CD4-positive, alpha-beta T cell (primary cell): ENCODE results near the gene ZNF605. TPM values are rescaled to one million over a fixed set of nuclear protein-coding genes. Genes with fewer than 3 reads are reported as not detected.

Experiments
- ATAC-seq: fragments of 200-7000 bp; cut with Tn5 transposase; one replicate; pipeline ENCODE4 v1.10.0; 2022; ENCODE audit warnings: mild to moderate bottlenecking; ENCODE audit not compliant: poor library complexity
- CTCF ChIA-PET: fragments of 350-600 bp; sonication (Branson Sonifier 250); formaldehyde crosslinking; loops from one replicate; lab custom pipeline; 2021; ENCODE audit warnings: antibody characterized with exemption, inconsistent platforms; lab: Charles Lee
- POLR2A ChIA-PET: fragments of 350-600 bp; sonication (Branson Sonifier 250); formaldehyde crosslinking; loops from one replicate; lab custom pipeline; 2021; ENCODE audit warnings: antibody characterized with exemption, inconsistent platforms; lab: Charles Lee
- DNase-seq, 14 experiments: peaks; one replicate each; pipeline ENCODE4 v3.0.0-alpha.2; 2013 to 2020; ENCODE audit warnings: mixed read lengths in 2 of 14
- H3K27ac ChIP-seq, 2 donors: one replicate each; pipeline versions ENCODE4 v1.5.1 to v1.7.0; 2013; ENCODE audit warnings: low read length in 2 of 2, low read depth in 1 of 2, mild to moderate bottlenecking in 1 of 2
- H3K27me3 ChIP-seq, 2 experiments: 1 replicate in 1 of 2; 2 replicates in 1 of 2; pipeline versions ENCODE4 v1.6.1 to v1.7.0; 2013; ENCODE audit warnings: low read length in 2 of 2, control low read depth in 1 of 2, mild to moderate bottlenecking in 1 of 2, moderate library complexity in 1 of 2; ENCODE audit not compliant: insufficient read depth in 2 of 2, control insufficient read depth in 1 of 2
- H3K36me3 ChIP-seq: one replicate; pipeline ENCODE4 v1.6.1; 2013; ENCODE audit warnings: low read length, control low read depth; ENCODE audit not compliant: insufficient read depth
- H3K4me1 ChIP-seq: one replicate; pipeline ENCODE4 v1.6.1; 2013; ENCODE audit warnings: low read length, control low read depth; ENCODE audit not compliant: insufficient read depth
- H3K4me3 ChIP-seq: one replicate; pipeline ENCODE4 v1.5.1; 2013; ENCODE audit warnings: mild to moderate bottlenecking, low read length, moderate library complexity
- H3K9me3 ChIP-seq, 2 experiments: 1 replicate in 1 of 2; 2 replicates in 1 of 2; pipeline versions ENCODE4 v1.6.1 to v1.7.0; 2013; ENCODE audit warnings: low read length in 2 of 2, mild to moderate bottlenecking in 2 of 2, control low read depth in 1 of 2, moderate library complexity in 1 of 2; ENCODE audit not compliant: control insufficient read depth in 1 of 2, insufficient read depth in 1 of 2
- H3K27ac Mint-ChIP-seq: one replicate; pipeline ENCODE4 v1.8.0; 2020; ENCODE audit warnings: mixed read lengths
- H3K27me3 Mint-ChIP-seq: one replicate; pipeline ENCODE4 v1.8.0; 2021; ENCODE audit warnings: mixed read lengths
- H3K36me3 Mint-ChIP-seq: one replicate; pipeline ENCODE4 v1.8.0; 2021; ENCODE audit warnings: low read depth, mixed read lengths
- H3K4me1 Mint-ChIP-seq: one replicate; pipeline ENCODE4 v1.8.0; 2021; ENCODE audit warnings: low read depth, mixed read lengths
- H3K4me3 Mint-ChIP-seq: one replicate; pipeline ENCODE4 v1.8.0; 2020; ENCODE audit warnings: mild to moderate bottlenecking, mixed read lengths
- H3K9me3 Mint-ChIP-seq: one replicate; pipeline ENCODE4 v1.8.0; 2020; ENCODE audit warnings: mixed read lengths
- intact Hi-C, 2 experiments: fragments of 100-400 bp; cut with DNase I in 1 of 2; cut with micrococcal nuclease in 1 of 2; formaldehyde crosslinking; loops; one replicate each; pipeline versions ENCODE4 v1.15.1 to v1.9.0; 2023 to 2025; cut with DNase I, micrococcal nuclease
- total RNA-seq, 174 experiments: library from RNA in 2 of 174; stranded (reverse) in 2 of 174; gene quantifications; one replicate each; pipeline ENCODE4 v1.2.3 and lab custom pipeline; 2021 to 2026
- TF ChIP-seq, protein P1 (sequence below): fragments of 200-600 bp; IDR thresholded peaks from one replicate; pipeline ENCODE4 v1.8.0; 2022; ENCODE audit warnings: antibody characterized with exemption, mild to moderate bottlenecking

ZNF605 gene
- total RNA-seq, 2 experiments from 2014 or later, result 5.3 to 5.8 TPM

DNA sequence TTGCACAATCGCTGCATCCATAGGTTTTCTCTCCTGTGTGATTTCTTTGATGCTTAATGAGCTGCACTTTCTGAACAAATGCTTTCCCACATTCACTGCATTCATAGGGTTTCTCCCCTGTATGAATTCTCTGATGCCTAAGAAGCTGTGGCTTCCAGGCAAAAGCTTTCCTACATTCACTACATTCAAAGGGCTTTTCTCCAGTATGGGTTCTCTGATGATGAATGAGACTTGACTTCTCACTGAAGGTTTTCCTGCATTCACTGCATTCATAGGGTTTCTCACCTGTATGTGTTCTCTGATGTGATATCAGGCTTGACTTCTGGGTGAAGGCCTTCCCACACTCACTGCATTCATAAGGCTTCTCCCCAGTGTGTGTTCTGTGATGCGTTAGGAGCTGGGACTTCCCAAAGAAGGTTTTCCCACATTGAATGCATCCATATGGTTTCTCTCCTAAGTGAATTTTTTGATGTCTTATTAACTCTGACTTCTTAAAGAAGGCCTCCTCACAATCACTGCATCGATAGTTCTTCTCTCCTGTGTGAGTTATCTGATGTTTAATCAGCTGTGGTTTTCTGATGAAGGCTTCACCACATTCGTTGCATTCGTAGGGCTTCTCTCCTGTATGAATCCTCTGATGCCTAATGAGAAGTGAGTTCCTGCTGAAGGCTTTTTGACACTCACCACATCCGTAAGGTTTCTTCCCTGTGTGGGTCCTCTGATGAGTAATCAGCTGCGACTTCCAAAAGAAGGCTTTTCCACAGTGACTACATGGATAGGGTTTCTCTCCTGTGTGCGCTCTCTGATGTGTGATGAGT, 30.3 kb downstream of the ZNF605 start:
- peaks cover 12% of the 10 kb centered on the region for H3K9me3 Mint-ChIP-seq
- ChIA-PET POLR2A (no interaction called here), CTCF (no interaction called here)
- no peak for ATAC-seq
- TF ChIP-seq, protein P1, sequence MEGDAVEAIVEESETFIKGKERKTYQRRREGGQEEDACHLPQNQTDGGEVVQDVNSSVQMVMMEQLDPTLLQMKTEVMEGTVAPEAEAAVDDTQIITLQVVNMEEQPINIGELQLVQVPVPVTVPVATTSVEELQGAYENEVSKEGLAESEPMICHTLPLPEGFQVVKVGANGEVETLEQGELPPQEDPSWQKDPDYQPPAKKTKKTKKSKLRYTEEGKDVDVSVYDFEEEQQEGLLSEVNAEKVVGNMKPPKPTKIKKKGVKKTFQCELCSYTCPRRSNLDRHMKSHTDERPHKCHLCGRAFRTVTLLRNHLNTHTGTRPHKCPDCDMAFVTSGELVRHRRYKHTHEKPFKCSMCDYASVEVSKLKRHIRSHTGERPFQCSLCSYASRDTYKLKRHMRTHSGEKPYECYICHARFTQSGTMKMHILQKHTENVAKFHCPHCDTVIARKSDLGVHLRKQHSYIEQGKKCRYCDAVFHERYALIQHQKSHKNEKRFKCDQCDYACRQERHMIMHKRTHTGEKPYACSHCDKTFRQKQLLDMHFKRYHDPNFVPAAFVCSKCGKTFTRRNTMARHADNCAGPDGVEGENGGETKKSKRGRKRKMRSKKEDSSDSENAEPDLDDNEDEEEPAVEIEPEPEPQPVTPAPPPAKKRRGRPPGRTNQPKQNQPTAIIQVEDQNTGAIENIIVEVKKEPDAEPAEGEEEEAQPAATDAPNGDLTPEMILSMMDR, result no peak
- no peaks in the 10 kb centered on the region for H3K4me1 Mint-ChIP-seq
- H3K27ac Mint-ChIP-seq, result no peak overlapping the region
- Histone ChIP-seq H3K27ac (no peak overlapping the region), H3K36me3 (no peaks in the 10 kb centered on the region), H3K4me3 (no peak overlapping the region), H3K27me3 (no peaks in the 10 kb centered on the region), H3K9me3 (peaks cover 51 to 96% of the 10 kb centered on the region in 2 experiments), H3K4me1 (no peaks in the 10 kb centered on the region)
- no peaks in the 10 kb centered on the region for H3K27me3 Mint-ChIP-seq
- H3K4me3 Mint-ChIP-seq, result no peak overlapping the region
- DNase-seq, result no peak
- intact Hi-C loops, result no loop called here
- H3K36me3 Mint-ChIP-seq, result peaks cover 94% of the 10 kb centered on the region

DNA sequence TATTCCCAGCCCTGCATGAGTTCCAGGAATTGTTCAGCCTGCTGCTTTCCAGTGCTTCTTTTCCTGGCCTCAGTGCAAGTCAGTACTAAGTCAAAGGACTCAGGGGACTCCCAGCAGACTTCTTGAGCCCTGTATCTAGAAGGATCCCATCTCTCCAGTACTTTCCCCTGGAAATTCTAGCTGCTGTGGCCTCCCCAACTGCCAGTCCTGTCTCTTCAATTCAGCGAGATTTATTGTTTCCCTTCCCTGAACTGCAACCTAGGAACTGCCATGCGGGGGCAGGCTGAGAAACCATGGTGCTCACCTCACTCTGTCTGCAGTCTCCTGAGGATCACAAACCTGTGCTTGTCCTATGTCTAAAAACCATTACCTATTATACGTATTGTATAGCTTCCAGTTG, 31.8 kb downstream of the ZNF605 start:
- TF ChIP-seq, protein P1, result no peak
- no peak overlapping the region for H3K4me3 Mint-ChIP-seq

DNA sequence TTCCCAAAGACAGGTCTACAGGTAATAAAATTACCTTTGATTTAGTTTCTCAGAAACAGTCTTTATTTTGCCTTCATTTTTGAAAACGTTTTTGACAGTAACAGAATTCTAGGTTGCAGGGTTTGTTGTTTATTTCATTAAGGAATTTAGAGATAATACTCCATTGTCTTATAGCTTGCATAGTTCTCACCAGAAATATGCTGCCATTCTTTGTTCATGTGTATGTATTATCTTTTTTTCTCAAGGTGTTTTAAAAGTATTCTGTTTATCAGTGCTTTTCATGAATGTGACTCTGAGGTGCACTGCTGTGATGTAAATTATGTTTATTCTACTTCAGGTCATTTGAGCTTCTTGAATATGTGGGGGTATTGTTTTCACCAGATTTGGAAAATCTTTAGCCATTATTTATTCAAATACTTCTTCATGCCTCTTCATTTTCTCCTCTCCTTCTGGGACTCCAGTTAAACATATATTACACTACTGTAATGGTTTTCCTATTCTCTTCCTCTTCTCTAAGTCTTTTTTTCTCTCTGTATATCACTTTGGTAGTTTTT, 32.7 kb downstream of the ZNF605 start:
- no peak overlapping the region for H3K4me3 Mint-ChIP-seq
- ChIA-PET POLR2A (no interaction called here), CTCF (no interaction called here)
- ATAC-seq, result no peak
- Histone ChIP-seq H3K27ac (no peak overlapping the region), H3K27me3 (no peaks in the 10 kb centered on the region), H3K4me3 (no peak overlapping the region), H3K4me1 (no peaks in the 10 kb centered on the region), H3K36me3 (no peaks in the 10 kb centered on the region), H3K9me3 (peaks cover 54 to 90% of the 10 kb centered on the region in 2 experiments)
- DNase-seq, result no peak
- H3K27me3 Mint-ChIP-seq, result no peaks in the 10 kb centered on the region
- peaks cover 79% of the 10 kb centered on the region for H3K36me3 Mint-ChIP-seq
- no peaks in the 10 kb centered on the region for H3K4me1 Mint-ChIP-seq
- peaks cover 7% of the 10 kb centered on the region for H3K9me3 Mint-ChIP-seq
- TF ChIP-seq, protein P1, result no peak
- H3K27ac Mint-ChIP-seq, result no peak overlapping the region
- intact Hi-C loops, result loop anchor here in 1 of 2 experiments (5.0 kb wide), 1 partner anchor 139 kb away; no protein-coding TSS in a partner anchor

More for the DNA sequence above, 31.8 kb downstream of the ZNF605 start:
- H3K4me1 Mint-ChIP-seq, result no peaks in the 10 kb centered on the region
- H3K4me3 ChIP-seq, result no peak overlapping the region
- peaks cover 9% of the 10 kb centered on the region for H3K9me3 Mint-ChIP-seq
- H3K27ac Mint-ChIP-seq, result no peak overlapping the region
- peaks cover 54 to 92% of the 10 kb centered on the region in 2 experiments for H3K9me3 ChIP-seq
- POLR2A ChIA-PET, result no interaction called here
- ATAC-seq (no peak), DNase-seq (no peak)
- CTCF ChIA-PET, result no interaction called here
- H3K36me3 ChIP-seq, result no peaks in the 10 kb centered on the region
- no peaks in the 10 kb centered on the region for H3K27me3 ChIP-seq
- no peaks in the 10 kb centered on the region for H3K27me3 Mint-ChIP-seq
- H3K27ac ChIP-seq, result no peak overlapping the region
- peaks cover 81% of the 10 kb centered on the region for H3K36me3 Mint-ChIP-seq
- H3K4me1 ChIP-seq, result no peaks in the 10 kb centered on the region
- intact Hi-C loops, result loop anchor here in 1 of 2 experiments (5.0 kb wide), 1 partner anchor 138 kb away; no protein-coding TSS in a partner anchor
